Neural cell (in vitro differentiated cells): ENCODE measurements around the gene C17orf50. TPM values are rescaled to one million over a fixed set of nuclear protein-coding genes. Genes with fewer than 3 reads are reported as not detected.

ENCODE experiments used
- H2AFZ ChIP-seq: fragments of 200-600, 300-800 bp; sonication (generic), shearing (Covaris generic); 2 replicates; pipeline ENCODE4 v1.6.0; 2014; ENCODE audit warnings: low read depth, mild to moderate bottlenecking, antibody characterized with exemption, low read length, moderate library complexity
- H3F3A ChIP-seq: fragments of 200-600 bp; shearing (Covaris generic); 2 replicates; pipeline ENCODE4 v1.6.1; 2016; ENCODE audit warnings: mild to moderate bottlenecking, moderate library complexity, mixed read lengths, antibody characterized with exemption, low read length; ENCODE audit not compliant: insufficient read depth, poor library complexity, severe bottlenecking
- H3K27ac ChIP-seq: fragments of 200-600, 300-800 bp; sonication (generic), shearing (Covaris generic); 2 replicates; pipeline ENCODE4 v1.5.1; 2014; ENCODE audit warnings: mild to moderate bottlenecking, low read length, moderate library complexity
- H3K27me3 ChIP-seq: fragments of 300-800, 200-600 bp; sonication (generic), shearing (Covaris generic); 2 replicates; pipeline ENCODE4 v1.6.0; 2014; ENCODE audit warnings: mild to moderate bottlenecking, low read depth, low read length, moderate library complexity; ENCODE audit not compliant: insufficient read depth
- H3K36me3 ChIP-seq: fragments of 300-800, 200-600 bp; sonication (generic), shearing (Covaris generic); 2 replicates; pipeline ENCODE4 v1.5.1; 2014; ENCODE audit warnings: mild to moderate bottlenecking, antibody characterized with exemption, low read length, moderate library complexity; ENCODE audit not compliant: insufficient read depth
- H3K4me2 ChIP-seq: fragments of 300-800, 200-600 bp; sonication (generic), shearing (Covaris generic); 2 replicates; pipeline ENCODE4 v1.6.0; 2014; ENCODE audit warnings: mild to moderate bottlenecking, low read length
- H3K4me3 ChIP-seq: fragments of 300-800, 200-600 bp; sonication (generic), shearing (Covaris generic); 2 replicates; pipeline ENCODE4 v1.5.1; 2014; ENCODE audit warnings: mild to moderate bottlenecking, low read length, moderate library complexity
- H3K79me2 ChIP-seq: fragments of 200-600 bp; shearing (Covaris generic); replicated peaks from 2 replicates; pipeline ENCODE4 v1.6.0; 2014; ENCODE audit warnings: mild to moderate bottlenecking, low read length, moderate library complexity; ENCODE audit not compliant: insufficient read depth
- H3K9ac ChIP-seq: fragments of 300-800, 200-600 bp; sonication (generic), shearing (Covaris generic); 2 replicates; pipeline ENCODE4 v1.6.1; 2016; ENCODE audit warnings: mild to moderate bottlenecking, low read length, mixed read lengths
- H3K9me2 ChIP-seq: fragments of 200-600 bp; shearing (Covaris generic); 2 replicates; pipeline ENCODE4 v1.6.1; 2016; ENCODE audit warnings: mild to moderate bottlenecking, low read length, mixed read lengths; ENCODE audit not compliant: insufficient read depth
- H3K9me3 ChIP-seq: fragments of 200-600, 300-800 bp; sonication (generic), shearing (Covaris generic); 2 replicates; pipeline ENCODE4 v1.6.1; 2016; ENCODE audit warnings: mild to moderate bottlenecking, mixed run types, low read length, moderate library complexity, mixed read lengths
- H4K20me1 ChIP-seq: fragments of 200-600 bp; shearing (Covaris generic); 2 replicates; pipeline ENCODE4 v1.6.1; 2016; ENCODE audit warnings: mild to moderate bottlenecking, mixed run types; ENCODE audit not compliant: insufficient read depth
- CTCF ChIP-seq: fragments of 450-650 bp; IDR thresholded peaks from 2 replicates; pipeline ENCODE4 v1.5.1; 2014; ENCODE audit warnings: antibody characterized with exemption, mild to moderate bottlenecking, moderate library complexity; ENCODE audit not compliant: poor library complexity, severe bottlenecking
- EP300 ChIP-seq: fragments of 450-650 bp; conservative IDR thresholded peaks from 2 replicates; pipeline ENCODE4 v1.6.1; 2014; ENCODE audit warnings: antibody characterized with exemption, mild to moderate bottlenecking, moderate library complexity; ENCODE audit not compliant: poor library complexity, severe bottlenecking
- EZH2 ChIP-seq: fragments of 200-600, 300-800 bp; shearing (Covaris generic), sonication (generic); IDR thresholded peaks from 2 replicates; pipeline ENCODE4 v1.6.1; 2014; ENCODE audit warnings: antibody characterized with exemption, low read length, borderline replicate concordance, mild to moderate bottlenecking; ENCODE audit not compliant: insufficient read depth, poor library complexity, severe bottlenecking
- RAD21 ChIP-seq: fragments of 450-650 bp; conservative IDR thresholded peaks from 2 replicates; pipeline ENCODE4 v1.6.1; 2014; ENCODE audit warnings: antibody characterized with exemption, mild to moderate bottlenecking, moderate library complexity
- REST ChIP-seq: IDR thresholded peaks from 2 replicates; pipeline ENCODE4 v1.6.1; 2012; ENCODE audit warnings: borderline replicate concordance
- SMC3 ChIP-seq: fragments of 450-650 bp; conservative IDR thresholded peaks from 2 replicates; pipeline ENCODE4 v1.6.1; 2014; ENCODE audit warnings: antibody characterized with exemption, mild to moderate bottlenecking, moderate library complexity; ENCODE audit not compliant: poor library complexity
- TAF1 ChIP-seq: IDR thresholded peaks from 2 replicates; pipeline ENCODE4 v1.6.1; 2012; ENCODE audit warnings: low read depth
- polyA plus RNA-seq: library from polyadenylated mRNA; depleted of rRNA; stranded (reverse); fragments of >200 nt; gene quantifications from 2 replicates; pipeline ENCODE4 v1.2.3, GENCODE V29; 2014

The C17orf50 gene
- polyA plus RNA-seq, 1 donor from 2014 or later, result not detected

- peaks cover 6% of the 10 kb centered on the region for H3K27me3 ChIP-seq
- no peaks in the 10 kb centered on the region for H3K36me3 ChIP-seq
- no peaks in the 10 kb centered on the region for H3K79me2 ChIP-seq
- no peaks in the 10 kb centered on the region for H3F3A ChIP-seq
- H3K4me3 ChIP-seq, result no peak overlapping the region
- H4K20me1 ChIP-seq, result no peaks in the 10 kb centered on the region
- no peak overlapping the region for H2AFZ ChIP-seq
- no peak overlapping the region for H3K9ac ChIP-seq
- H3K9me2 ChIP-seq, result no peaks in the 10 kb centered on the region
- no peaks in the 10 kb centered on the region for H3K9me3 ChIP-seq
- no peak overlapping the region for H3K27ac ChIP-seq
- no peak overlapping the region for H3K4me2 ChIP-seq
- TF ChIP-seq SMC3 (peak; percentile 93), TAF1 (no peak), RAD21 (peak; percentile 97), CTCF (peak; percentile 95)
Observed at GRCh38 chr17:35747540-35748017, 13.1 kb upstream of the C17orf50 start.

- no peak overlapping the region for H3K27ac ChIP-seq
- H3K79me2 ChIP-seq, result no peaks in the 10 kb centered on the region
- H2AFZ ChIP-seq, result no peak overlapping the region
- H3K27me3 ChIP-seq, result peaks cover 6% of the 10 kb centered on the region
- no peaks in the 10 kb centered on the region for H3K9me3 ChIP-seq
- no peaks in the 10 kb centered on the region for H4K20me1 ChIP-seq
- H3K36me3 ChIP-seq, result no peaks in the 10 kb centered on the region
- H3K4me2 ChIP-seq, result no peak overlapping the region
- H3F3A ChIP-seq, result no peaks in the 10 kb centered on the region
- TF ChIP-seq EP300 (no peak), EZH2 (no peak), TAF1 (no peak), REST (no peak), CTCF (no peak)
- H3K4me3 ChIP-seq, result no peak overlapping the region
- no peaks in the 10 kb centered on the region for H3K9me2 ChIP-seq
- H3K9ac ChIP-seq, result no peak overlapping the region
Observed at GRCh38 chr17:35748341-35748841, 12.3 kb upstream of the C17orf50 start.
